Small intestine (tissue), 7 donors: Measurements from ENCODE around the gene AHDC1. TPM values are rescaled to one million over a fixed set of nuclear protein-coding genes. Genes with fewer than 3 reads are reported as not detected.

Source experiments
- DNase-seq, 2 donors: peaks; one replicate each; pipeline versions ENCODE4 v3.0.0 to v3.0.0-alpha.2; 2013
- FAIRE-seq: peaks from 2 replicates; lab custom pipeline; 2012; peaks lifted over from hg19 to GRCh38; lab: Jason Lieb, UNC
- H3K27ac ChIP-seq, 3 donors: one replicate each; pipeline ENCODE4 v1.5.1; 2013; ENCODE audit warnings: low read length in 2 of 3, mild to moderate bottlenecking in 2 of 3, control low read depth in 1 of 3, inconsistent platforms in 1 of 3, low read depth in 1 of 3, moderate library complexity in 1 of 3
- H3K27me3 ChIP-seq, 3 donors: one replicate each; pipeline ENCODE4 v1.6.1; 2013; ENCODE audit warnings: low read length in 3 of 3, inconsistent platforms in 1 of 3; ENCODE audit not compliant: control insufficient read depth in 3 of 3, insufficient read depth in 3 of 3
- H3K36me3 ChIP-seq, 3 donors: one replicate each; pipeline ENCODE4 v1.6.1; 2013; ENCODE audit warnings: low read length in 3 of 3, inconsistent platforms in 1 of 3, low read depth in 1 of 3, mild to moderate bottlenecking in 1 of 3, moderate library complexity in 1 of 3; ENCODE audit not compliant: control insufficient read depth in 3 of 3, insufficient read depth in 2 of 3
- H3K4me1 ChIP-seq, 3 donors: one replicate each; pipeline ENCODE4 v1.6.1; 2013; ENCODE audit warnings: low read length in 2 of 3, inconsistent platforms in 1 of 3, low read depth in 1 of 3, mild to moderate bottlenecking in 1 of 3, moderate library complexity in 1 of 3; ENCODE audit not compliant: control insufficient read depth in 3 of 3, insufficient read depth in 2 of 3
- H3K4me3 ChIP-seq, 3 donors: one replicate each; pipeline ENCODE4 v1.5.1; 2013; ENCODE audit warnings: low read length in 3 of 3, control low read depth in 1 of 3, inconsistent platforms in 1 of 3, low read depth in 1 of 3, mild to moderate bottlenecking in 1 of 3, moderate library complexity in 1 of 3
- H3K9me3 ChIP-seq, 2 donors: one replicate each; pipeline ENCODE4 v1.6.1; 2013; ENCODE audit warnings: low read depth in 1 of 2, low read length in 1 of 2; ENCODE audit not compliant: control insufficient read depth in 2 of 2, insufficient read depth in 1 of 2
- WGBS, 3 donors: extraction: QIAGEN DNeasy Blood & Tissue Kit; methylation state at CpG; one replicate each; pipeline ENCODE4 v1.1.7; 2013; 5-methylcytosine and 5-hydroxymethylcytosine counted together
- polyA plus RNA-seq, 4 donors: library from polyadenylated mRNA; stranded (reverse) in 3 of 4; unstranded in 1 of 4; fragments of 200-250 nt in 3 of 4; fragments of 120-200 nt in 1 of 4; gene quantifications; one replicate each; pipeline versions ENCODE4 v1.2.1 to v1.2.3, GENCODE V29; 2013
- donor health status: healthy with polysubstance abuse.
- donor health status: control.
- donor health status: control.
- donor health status: Bipolar disorder and iron deficiency.
- donor health status: healthy.

AHDC1 gene
- polyA plus RNA-seq, 4 donors: 3.5 to 17.4 (median 6.9) TPM

DNA sequence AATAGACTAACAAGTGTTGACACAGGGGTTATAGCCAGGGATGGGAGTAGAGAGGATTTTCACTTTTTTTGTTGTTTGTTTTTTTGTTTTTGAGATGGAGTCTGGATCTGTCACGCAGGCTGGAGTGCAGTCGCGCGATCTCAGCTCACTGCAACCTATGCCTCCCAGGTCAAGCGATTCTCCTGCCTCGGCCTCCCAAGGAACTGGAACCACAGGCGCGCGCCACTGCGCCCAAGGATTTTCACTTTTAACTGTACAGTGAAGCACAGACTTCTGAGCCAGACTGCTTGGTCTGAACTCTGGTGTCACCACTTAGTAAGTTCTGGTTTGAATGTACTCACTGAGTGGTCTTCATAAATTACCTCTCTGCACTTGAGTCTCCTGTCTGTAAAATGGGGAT is 73.8 kb downstream of the AHDC1 start:
- Histone ChIP-seq H3K27ac (peak overlapping the region in 1 of 3 donors; percentile 98), H3K9me3 (no peaks in the 10 kb centered on the region), H3K27me3 (no peaks in the 10 kb centered on the region), H3K4me3 (no peak overlapping the region), H3K4me1 (peaks cover 0 to 46% (median 4%) of the 10 kb centered on the region in 3 donors), H3K36me3 (peaks cover 0 to 52% (median 0%) of the 10 kb centered on the region in 3 donors)
- DNase-seq (no peak), FAIRE-seq (no peak)
- 96 to 98% (median 96%) methylated on average over 10 of the region's 10 CpGs for WGBS, 3 donors

- Histone ChIP-seq H3K27me3 (no peaks in the 10 kb centered on the region), H3K36me3 (peaks cover 0 to 48% (median 0%) of the 10 kb centered on the region in 3 donors), H3K27ac (peak overlapping the region; percentile 77 to 98 (median 86)), H3K4me1 (peaks cover 0 to 51% (median 4%) of the 10 kb centered on the region in 3 donors), H3K9me3 (no peaks in the 10 kb centered on the region), H3K4me3 (no peak overlapping the region)
- 80 to 85% (median 83%) methylated on average over 5 of the region's 5 CpGs for WGBS, 3 donors
- DNase-seq (no peak), FAIRE-seq (no peak)
Measured at GRCh38 chr1:27529704-27530018, 74.3 kb downstream of the AHDC1 start.

- FAIRE-seq (no peak), DNase-seq (no peak)
- Histone ChIP-seq H3K36me3 (peaks cover 0 to 43% (median 0%) of the 10 kb centered on the region in 3 donors), H3K4me1 (peaks cover 0 to 57% (median 4%) of the 10 kb centered on the region in 3 donors), H3K4me3 (peak overlapping the region in 1 of 3 donors; percentile 56), H3K27ac (peak overlapping the region; percentile 77 to 98 (median 86)), H3K27me3 (no peaks in the 10 kb centered on the region), H3K9me3 (no peaks in the 10 kb centered on the region)
- 30 to 50% (median 41%) methylated on average over 14 to 17 of the region's 17 CpGs for WGBS, 3 donors
Measured at GRCh38 chr1:27528818-27529703, 74.9 kb downstream of the AHDC1 start.

- FAIRE-seq (no peak), DNase-seq (peak; percentile 81 to 95)
- no peaks in the 10 kb centered on the region for H3K9me3 ChIP-seq
- WGBS, 3 donors: 4 to 6% (median 6%) methylated on average over 57 to 71 of the region's 71 CpGs
- H3K4me1 ChIP-seq: peaks cover 0 to 66% (median 4%) of the 10 kb centered on the region in 3 donors
- H3K36me3 ChIP-seq: peaks cover 0 to 34% (median 0%) of the 10 kb centered on the region in 3 donors
- peak overlapping the region; percentile 8 to 56 (median 39) for H3K4me3 ChIP-seq
- no peaks in the 10 kb centered on the region for H3K27me3 ChIP-seq
- peak overlapping the region; percentile 77 to 98 (median 86) for H3K27ac ChIP-seq
Measured at GRCh38 chr1:27527890-27528817, 75.8 kb downstream of the AHDC1 start.

DNA sequence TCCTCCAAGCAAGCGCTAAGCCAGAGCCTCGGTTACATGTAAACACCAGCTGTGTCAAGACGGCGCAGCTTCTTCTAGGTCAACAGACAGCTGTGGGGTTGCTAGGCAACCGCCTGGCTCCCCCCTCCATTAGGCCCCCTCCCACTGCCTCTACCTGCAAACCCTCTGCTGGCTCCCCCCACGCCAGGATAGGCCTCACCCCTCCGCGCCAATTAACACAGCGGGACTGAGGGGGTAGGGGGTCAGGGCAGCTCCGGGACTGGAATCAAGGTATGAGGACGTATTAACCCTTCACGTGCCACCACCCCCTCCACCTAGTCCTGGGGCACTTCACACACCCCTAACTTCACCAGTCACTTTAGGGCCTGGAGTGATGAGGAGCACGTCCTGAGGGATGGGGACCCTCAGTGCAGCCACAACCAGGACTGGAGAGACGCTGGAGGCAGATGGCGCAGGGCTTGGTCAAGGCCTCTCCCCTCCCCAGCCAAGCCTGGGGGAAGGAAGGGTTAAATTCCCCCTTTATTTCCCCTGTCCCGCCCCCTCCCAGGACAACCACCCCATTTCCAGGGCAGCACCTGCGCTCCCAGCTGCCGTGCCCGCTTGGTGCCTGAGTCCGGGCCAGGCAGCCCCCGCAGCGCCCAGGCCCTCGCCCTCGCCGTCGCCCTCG is 76.6 kb downstream of the AHDC1 start:
- WGBS, 3 donors: 11 to 22% (median 20%) methylated on average over 22 to 27 of the region's 27 CpGs
- H3K4me1 ChIP-seq: peaks cover 0 to 74% (median 4%) of the 10 kb centered on the region in 3 donors
- no peaks in the 10 kb centered on the region for H3K9me3 ChIP-seq
- peak overlapping the region; percentile 77 to 98 (median 86) for H3K27ac ChIP-seq
- DNase-seq (peak in 1 of 2 donors; percentile 92), FAIRE-seq (no peak)
- H3K4me3 ChIP-seq: peak overlapping the region; percentile 8 to 56 (median 39)
- H3K36me3 ChIP-seq: peaks cover 0 to 26% (median 0%) of the 10 kb centered on the region in 3 donors
- H3K27me3 ChIP-seq: no peaks in the 10 kb centered on the region

DNA sequence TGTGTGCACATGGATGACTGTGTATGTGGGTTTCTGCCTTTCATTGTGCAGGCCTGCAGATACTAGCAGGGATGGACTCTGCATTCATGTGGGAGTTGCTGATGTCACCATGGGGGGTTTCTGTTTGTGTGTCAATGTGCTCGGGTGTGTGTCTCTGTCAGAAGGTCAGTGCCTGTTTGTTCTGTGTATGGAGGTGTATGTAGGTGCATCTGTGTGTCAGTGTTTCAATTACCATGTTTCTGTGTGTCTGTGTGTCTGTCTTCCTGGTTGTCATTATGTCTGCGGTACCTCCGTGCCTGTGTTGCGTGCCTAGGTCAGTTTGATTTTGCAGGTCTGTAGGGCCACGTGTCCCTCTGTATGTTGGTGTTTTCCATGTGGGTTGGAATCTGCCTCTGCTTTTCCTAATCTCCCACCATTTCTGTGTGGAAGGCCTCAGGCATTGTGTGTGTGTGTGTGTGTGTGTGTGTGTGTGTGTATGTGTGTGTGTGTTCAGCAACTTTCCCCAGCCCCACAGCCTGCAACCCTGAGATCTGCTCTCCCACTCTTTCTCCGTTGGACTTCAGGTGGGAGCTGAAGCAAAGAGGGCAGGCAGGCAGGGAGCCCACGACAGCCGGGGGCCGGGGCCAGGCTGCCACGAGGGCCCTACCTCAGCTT is 77.2 kb downstream of the AHDC1 start:
- 33 to 47% (median 42%) methylated on average over 10 of the region's 10 CpGs for WGBS, 3 donors
- Histone ChIP-seq H3K27me3 (no peaks in the 10 kb centered on the region), H3K9me3 (no peaks in the 10 kb centered on the region), H3K4me3 (peak overlapping the region in 1 of 3 donors; percentile 56), H3K4me1 (peaks cover 0 to 81% (median 4%) of the 10 kb centered on the region in 3 donors), H3K36me3 (peaks cover 0 to 19% (median 0%) of the 10 kb centered on the region in 3 donors), H3K27ac (peak overlapping the region; percentile 77 to 98 (median 86))
- FAIRE-seq (no peak), DNase-seq (peak in 1 of 2 donors; percentile 74)

DNA sequence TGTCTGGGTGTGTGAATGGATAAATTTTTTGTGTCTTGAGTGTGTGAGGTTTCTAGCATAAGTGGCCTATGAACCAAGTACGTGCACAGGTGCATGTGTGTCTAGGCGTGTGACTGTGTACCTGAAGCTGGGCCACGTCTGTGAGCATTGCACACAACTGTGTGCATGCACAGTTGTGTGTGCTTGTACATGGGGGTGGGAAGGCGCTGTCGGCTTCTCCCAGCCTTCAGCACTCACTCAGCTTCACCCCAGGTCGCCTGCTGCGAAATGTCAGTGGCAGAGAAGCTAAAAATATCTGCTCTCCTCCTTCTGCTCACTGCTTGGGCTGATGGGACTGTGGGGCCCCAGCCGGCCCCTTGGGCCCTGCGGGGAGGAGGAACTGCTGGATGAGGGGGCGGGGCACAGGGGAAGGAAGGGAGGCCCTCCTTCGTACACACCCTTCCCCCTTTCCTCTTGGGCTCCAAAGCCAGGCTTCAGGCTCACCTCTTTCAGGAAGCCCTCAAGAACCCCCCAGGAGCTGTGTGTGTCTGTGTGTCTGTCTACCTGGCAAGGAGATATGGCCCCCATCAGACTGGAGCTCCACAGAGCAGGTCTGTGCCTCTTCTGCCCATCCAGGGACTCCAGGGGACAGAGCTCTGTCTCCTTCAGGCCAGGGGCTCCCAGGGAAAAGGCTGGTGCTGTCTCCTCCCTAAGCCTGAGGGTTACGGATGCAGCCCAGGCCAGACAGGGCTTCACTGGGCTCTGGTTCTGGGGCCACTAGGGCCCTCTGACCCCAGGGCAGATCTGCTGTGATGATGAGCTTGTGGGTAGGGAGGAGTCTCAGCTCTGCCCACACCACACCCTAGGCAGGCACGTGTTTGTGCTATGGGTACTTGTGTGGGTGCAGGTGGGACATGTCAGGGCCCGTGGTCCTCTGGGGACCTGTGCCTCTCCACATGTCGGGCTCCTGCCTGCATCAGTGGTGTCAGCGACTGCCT is 78.4 kb downstream of the AHDC1 start:
- peaks cover 0 to 11% (median 0%) of the 10 kb centered on the region in 3 donors for H3K36me3 ChIP-seq
- WGBS, 3 donors: 26 to 34% (median 32%) methylated on average over 13 to 16 of the region's 16 CpGs
- H3K4me1 ChIP-seq: peaks cover 4 to 92% (median 5%) of the 10 kb centered on the region in 3 donors
- no peaks in the 10 kb centered on the region for H3K27me3 ChIP-seq
- FAIRE-seq: no peak
- peak overlapping the region; percentile 37 to 98 (median 56) for H3K27ac ChIP-seq
- H3K9me3 ChIP-seq: no peaks in the 10 kb centered on the region
- H3K4me3 ChIP-seq: peak overlapping the region in 1 of 3 donors; percentile 56
- DNase-seq: peak in 1 of 2 donors; percentile 92
